GM23338 (cell line): ENCODE results near the gene TRIM14. TPM values are rescaled to one million over a fixed set of nuclear protein-coding genes. Genes with fewer than 3 reads are reported as not detected.

Experiments used
- ATAC-seq: fragments of 200-7000 bp; cut with Tn5 transposase; 3 replicates; pipeline ENCODE4 v1.9.1; 2020
- DNase-seq: peaks from one replicate; pipeline ENCODE4 v3.0.0-alpha.2; 2015; ENCODE audit warnings: low spot score
- H2AFZ ChIP-seq: fragments of 200-600 bp; sonication (generic); 2 replicates; pipeline ENCODE4 v1.8.0; 2016; ENCODE audit warnings: antibody characterized with exemption, mild to moderate bottlenecking, moderate library complexity
- H3F3A ChIP-seq: fragments of 200-600 bp; sonication (generic); replicated peaks from 2 replicates; pipeline ENCODE4 v1.8.0; 2017; ENCODE audit warnings: antibody characterized with exemption, mixed run types, low read depth
- H3K27ac ChIP-seq: fragments of 200-600 bp; sonication (generic); 2 replicates; pipeline ENCODE4 v1.6.1; 2016; ENCODE audit warnings: low read depth
- H3K27me3 ChIP-seq: fragments of 200-600 bp; sonication (generic); 2 replicates; pipeline ENCODE4 v1.8.0; 2016; ENCODE audit warnings: mild to moderate bottlenecking, mixed run types, moderate library complexity; ENCODE audit not compliant: insufficient read depth
- H3K36me3 ChIP-seq: fragments of 200-600 bp; sonication (generic); 2 replicates; pipeline ENCODE4 v1.8.0; 2016; ENCODE audit warnings: mild to moderate bottlenecking; ENCODE audit not compliant: insufficient read depth
- H3K4me1 ChIP-seq: fragments of 200-600 bp; sonication (generic); 2 replicates; pipeline ENCODE4 v1.8.0; 2016; ENCODE audit warnings: mild to moderate bottlenecking, moderate library complexity; ENCODE audit not compliant: insufficient read depth
- H3K4me2 ChIP-seq: fragments of 200-600 bp; sonication (generic); 2 replicates; pipeline ENCODE4 v1.7.1; 2017; ENCODE audit warnings: mixed run types
- H3K4me3 ChIP-seq: fragments of 200-600 bp; sonication (generic); 2 replicates; pipeline ENCODE4 v1.6.1; 2016; ENCODE audit warnings: mixed run types
- H3K79me2 ChIP-seq: fragments of 200-600 bp; sonication (generic); replicated peaks from 2 replicates; pipeline ENCODE4 v1.8.0; 2017; ENCODE audit warnings: mild to moderate bottlenecking; ENCODE audit not compliant: insufficient read depth
- H3K9me2 ChIP-seq: fragments of 200-600 bp; sonication (generic); 2 replicates; pipeline ENCODE4 v1.8.0; 2017; ENCODE audit not compliant: insufficient read depth
- H4K20me1 ChIP-seq: fragments of 200-600 bp; sonication (generic); replicated peaks from 2 replicates; pipeline ENCODE4 v1.8.0; 2017; ENCODE audit warnings: mild to moderate bottlenecking; ENCODE audit not compliant: insufficient read depth
- H3K27ac Mint-ChIP-seq: 2 replicates; pipeline ENCODE4 v1.8.0; 2020; ENCODE audit warnings: inconsistent platforms, mild to moderate bottlenecking, moderate library complexity, mixed read lengths
- H3K27me3 Mint-ChIP-seq: 3 replicates; pipeline ENCODE4 v1.8.0; 2022; ENCODE audit warnings: low read depth, mild to moderate bottlenecking, moderate library complexity, mixed read lengths, inconsistent platforms; ENCODE audit not compliant: insufficient read depth, poor library complexity
- H3K36me3 Mint-ChIP-seq: 3 replicates; pipeline ENCODE4 v1.8.0; 2021; ENCODE audit warnings: low read depth, mild to moderate bottlenecking, inconsistent platforms, moderate library complexity, mixed read lengths
- H3K4me1 Mint-ChIP-seq: 3 replicates; pipeline ENCODE4 v1.8.0; 2020; ENCODE audit warnings: mild to moderate bottlenecking, inconsistent platforms, mixed read lengths
- H3K4me3 Mint-ChIP-seq: 3 replicates; pipeline ENCODE4 v1.8.0; 2021; ENCODE audit warnings: moderate library complexity, mild to moderate bottlenecking, inconsistent platforms, mixed read lengths
- H3K9me3 Mint-ChIP-seq: 3 replicates; pipeline ENCODE4 v1.8.0; 2020; ENCODE audit warnings: moderate library complexity, mild to moderate bottlenecking, inconsistent platforms, mixed read lengths
- CREB1 ChIP-seq: fragments of 250-450 bp; sonication (Bioruptor Pico); IDR thresholded peaks from 2 replicates; pipeline ENCODE4 v1.5.0; 2020; ENCODE audit warnings: low read depth, mild to moderate bottlenecking, moderate library complexity
- EZH2 ChIP-seq: fragments of 200-600 bp; sonication (generic); IDR thresholded peaks from one replicate; pipeline ENCODE4 v1.8.0; 2017; ENCODE audit warnings: antibody characterized with exemption, mild to moderate bottlenecking, low read depth; ENCODE audit not compliant: unreplicated experiment
- POLR2AphosphoS5 ChIP-seq: IDR thresholded peaks from 2 replicates; pipeline ENCODE4 v1.6.1; 2016; ENCODE audit warnings: antibody characterized with exemption, low read depth
- ZNF114 ChIP-seq: fragments of 250-450 bp; sonication (Bioruptor Pico); IDR thresholded peaks from 2 replicates; pipeline ENCODE4 v1.5.0; 2020; ENCODE audit warnings: mild to moderate bottlenecking, moderate library complexity
- polyA plus RNA-seq: library from polyadenylated mRNA; unstranded; fragments of >200 nt; fragmentation: Nextera tagmentation; extraction: Ambion mirVana; gene quantifications from 2 replicates; pipeline ENCODE4 v1.2.1, GENCODE V29; 2016
- total RNA-seq: library from RNA; depleted of rRNA; stranded (reverse); fragments of >200 nt; shearing (Covaris generic); gene quantifications from 2 replicates; pipeline ENCODE4 v1.2.3, GENCODE V29; 2014
- TF ChIP-seq, protein P1 (sequence below): fragments of 250-450 bp; sonication (Bioruptor Pico); IDR thresholded peaks from 2 replicates; pipeline ENCODE4 v1.5.0; 2020; ENCODE audit warnings: mild to moderate bottlenecking, moderate library complexity

The TRIM14 gene
- total and polyA plus RNA-seq, 2 experiments from 2014 or later: 17.2 to 25.3 TPM

DNA sequence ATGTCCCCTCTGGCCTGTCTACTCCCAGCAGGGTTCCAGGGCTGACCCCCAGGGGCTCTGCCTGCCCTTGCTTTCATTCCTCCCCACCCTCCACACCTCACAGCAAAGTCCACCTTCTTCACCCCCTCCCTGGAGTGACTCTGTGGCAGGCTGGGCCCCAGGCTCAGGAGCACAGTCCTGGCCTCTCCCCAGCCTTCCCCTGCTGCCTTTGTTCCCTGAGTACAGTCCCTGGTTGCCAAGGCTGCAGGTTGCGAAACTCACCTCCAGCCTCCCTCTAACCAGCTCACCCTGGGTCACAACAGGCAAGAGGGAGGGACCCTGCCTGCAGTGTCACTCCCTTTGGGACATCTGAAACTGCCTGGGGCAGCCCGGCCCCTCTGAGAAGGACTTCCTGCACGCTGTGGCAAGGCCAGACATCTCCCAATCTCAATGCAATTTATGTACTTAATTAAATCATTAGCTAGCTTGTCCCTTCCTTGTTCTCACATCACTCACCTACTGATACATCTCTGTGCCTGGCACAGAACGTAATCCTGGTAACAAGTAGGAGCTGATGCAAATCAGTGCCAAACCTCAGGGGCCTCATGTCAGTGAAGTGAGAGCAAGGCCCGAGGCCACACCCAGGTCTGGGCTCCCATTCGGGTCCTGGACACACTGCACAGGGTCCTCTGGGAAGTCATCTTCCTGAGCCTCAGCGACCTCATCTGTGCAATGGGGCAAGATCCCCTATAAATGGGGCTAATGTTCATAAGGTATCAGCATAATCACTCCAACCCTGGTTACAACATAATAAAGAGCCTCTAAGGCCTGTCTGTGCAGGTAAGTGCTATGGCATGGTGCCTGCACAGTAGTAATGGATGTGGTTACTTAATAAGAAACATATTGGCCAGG, 27.3 kb upstream of the TRIM14 start (continued):
- TF ChIP-seq, protein P1, sequence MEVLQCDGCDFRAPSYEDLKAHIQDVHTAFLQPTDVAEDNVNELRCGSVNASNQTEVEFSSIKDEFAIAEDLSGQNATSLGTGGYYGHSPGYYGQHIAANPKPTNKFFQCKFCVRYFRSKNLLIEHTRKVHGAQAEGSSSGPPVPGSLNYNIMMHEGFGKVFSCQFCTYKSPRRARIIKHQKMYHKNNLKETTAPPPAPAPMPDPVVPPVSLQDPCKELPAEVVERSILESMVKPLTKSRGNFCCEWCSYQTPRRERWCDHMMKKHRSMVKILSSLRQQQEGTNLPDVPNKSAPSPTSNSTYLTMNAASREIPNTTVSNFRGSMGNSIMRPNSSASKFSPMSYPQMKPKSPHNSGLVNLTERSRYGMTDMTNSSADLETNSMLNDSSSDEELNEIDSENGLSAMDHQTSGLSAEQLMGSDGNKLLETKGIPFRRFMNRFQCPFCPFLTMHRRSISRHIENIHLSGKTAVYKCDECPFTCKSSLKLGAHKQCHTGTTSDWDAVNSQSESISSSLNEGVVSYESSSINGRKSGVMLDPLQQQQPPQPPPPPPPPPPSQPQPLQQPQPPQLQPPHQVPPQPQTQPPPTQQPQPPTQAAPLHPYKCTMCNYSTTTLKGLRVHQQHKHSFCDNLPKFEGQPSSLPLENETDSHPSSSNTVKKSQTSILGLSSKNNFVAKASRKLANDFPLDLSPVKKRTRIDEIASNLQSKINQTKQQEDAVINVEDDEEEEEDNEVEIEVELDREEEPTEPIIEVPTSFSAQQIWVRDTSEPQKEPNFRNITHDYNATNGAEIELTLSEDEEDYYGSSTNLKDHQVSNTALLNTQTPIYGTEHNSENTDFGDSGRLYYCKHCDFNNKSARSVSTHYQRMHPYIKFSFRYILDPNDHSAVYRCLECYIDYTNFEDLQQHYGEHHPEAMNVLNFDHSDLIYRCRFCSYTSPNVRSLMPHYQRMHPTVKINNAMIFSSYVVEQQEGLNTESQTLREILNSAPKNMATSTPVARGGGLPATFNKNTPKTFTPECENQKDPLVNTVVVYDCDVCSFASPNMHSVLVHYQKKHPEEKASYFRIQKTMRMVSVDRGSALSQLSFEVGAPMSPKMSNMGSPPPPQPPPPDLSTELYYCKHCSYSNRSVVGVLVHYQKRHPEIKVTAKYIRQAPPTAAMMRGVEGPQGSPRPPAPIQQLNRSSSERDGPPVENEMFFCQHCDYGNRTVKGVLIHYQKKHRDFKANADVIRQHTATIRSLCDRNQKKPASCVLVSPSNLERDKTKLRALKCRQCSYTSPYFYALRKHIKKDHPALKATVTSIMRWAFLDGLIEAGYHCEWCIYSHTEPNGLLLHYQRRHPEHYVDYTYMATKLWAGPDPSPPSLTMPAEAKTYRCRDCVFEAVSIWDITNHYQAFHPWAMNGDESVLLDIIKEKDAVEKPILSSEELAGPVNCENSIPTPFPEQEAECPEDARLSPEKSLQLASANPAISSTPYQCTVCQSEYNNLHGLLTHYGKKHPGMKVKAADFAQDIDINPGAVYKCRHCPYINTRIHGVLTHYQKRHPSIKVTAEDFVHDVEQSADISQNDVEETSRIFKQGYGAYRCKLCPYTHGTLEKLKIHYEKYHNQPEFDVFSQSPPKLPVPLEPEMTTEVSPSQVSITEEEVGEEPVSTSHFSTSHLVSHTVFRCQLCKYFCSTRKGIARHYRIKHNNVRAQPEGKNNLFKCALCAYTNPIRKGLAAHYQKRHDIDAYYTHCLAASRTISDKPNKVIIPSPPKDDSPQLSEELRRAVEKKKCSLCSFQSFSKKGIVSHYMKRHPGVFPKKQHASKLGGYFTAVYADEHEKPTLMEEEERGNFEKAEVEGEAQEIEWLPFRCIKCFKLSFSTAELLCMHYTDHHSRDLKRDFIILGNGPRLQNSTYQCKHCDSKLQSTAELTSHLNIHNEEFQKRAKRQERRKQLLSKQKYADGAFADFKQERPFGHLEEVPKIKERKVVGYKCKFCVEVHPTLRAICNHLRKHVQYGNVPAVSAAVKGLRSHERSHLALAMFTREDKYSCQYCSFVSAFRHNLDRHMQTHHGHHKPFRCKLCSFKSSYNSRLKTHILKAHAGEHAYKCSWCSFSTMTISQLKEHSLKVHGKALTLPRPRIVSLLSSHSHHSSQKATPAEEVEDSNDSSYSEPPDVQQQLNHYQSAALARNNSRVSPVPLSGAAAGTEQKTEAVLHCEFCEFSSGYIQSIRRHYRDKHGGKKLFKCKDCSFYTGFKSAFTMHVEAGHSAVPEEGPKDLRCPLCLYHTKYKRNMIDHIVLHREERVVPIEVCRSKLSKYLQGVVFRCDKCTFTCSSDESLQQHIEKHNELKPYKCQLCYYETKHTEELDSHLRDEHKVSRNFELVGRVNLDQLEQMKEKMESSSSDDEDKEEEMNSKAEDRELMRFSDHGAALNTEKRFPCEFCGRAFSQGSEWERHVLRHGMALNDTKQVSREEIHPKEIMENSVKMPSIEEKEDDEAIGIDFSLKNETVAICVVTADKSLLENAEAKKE (CRISPR knock-in tag): no peak
- no peak for TF ChIP-seq POLR2AphosphoS5

DNA sequence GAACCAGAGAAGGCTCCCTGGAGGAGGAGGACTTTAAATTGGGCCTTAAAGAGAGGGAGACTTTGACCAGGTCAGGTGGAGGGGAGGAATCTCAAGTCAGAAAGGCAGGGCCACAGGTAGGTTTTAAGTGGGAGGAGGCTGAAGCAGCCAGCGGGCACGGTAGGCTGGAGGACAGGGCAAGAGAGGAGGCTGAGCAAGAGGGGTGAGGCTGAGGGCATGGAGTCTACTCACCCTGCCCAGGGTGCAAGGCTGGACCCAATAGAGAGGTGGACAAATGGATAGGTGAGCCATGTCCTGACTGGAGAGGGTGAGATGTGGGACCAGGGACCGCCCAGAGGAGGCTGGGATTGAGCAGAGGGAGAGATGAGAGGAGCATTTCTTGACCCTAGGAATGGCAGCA, 25.6 kb upstream of the TRIM14 start:
- H3K27me3 Mint-ChIP-seq: peaks cover 7% of the 10 kb centered on the region
- Histone ChIP-seq H3K27me3 (no peaks in the 10 kb centered on the region), H2AFZ (no peak overlapping the region), H3K36me3 (no peaks in the 10 kb centered on the region), H3K4me2 (no peak overlapping the region), H3K27ac (no peak overlapping the region), H3K4me3 (no peak overlapping the region), H3K9me2 (no peaks in the 10 kb centered on the region), H4K20me1 (0 out of 2 replicates have a peak, but pooled peaks cover 4% of the 10 kb centered on the region), H3K79me2 (no peaks in the 10 kb centered on the region), H3K4me1 (no peaks in the 10 kb centered on the region), H3F3A (no peaks in the 10 kb centered on the region)
- no peaks in the 10 kb centered on the region; the same call in 2 of the 3 replicates for H3K36me3 Mint-ChIP-seq
- H3K4me3 Mint-ChIP-seq: no peak overlapping the region
- H3K9me3 Mint-ChIP-seq: no peaks in the 10 kb centered on the region
- no peak for ATAC-seq
- H3K27ac Mint-ChIP-seq: no peak overlapping the region
- H3K4me1 Mint-ChIP-seq: peaks cover 3% of the 10 kb centered on the region; the same call in 2 of the 3 replicates
- DNase-seq: no peak
- TF ChIP-seq ZNF114 (CRISPR knock-in tag) (no peak), EZH2 (no peak), CREB1 (no peak)
